Heart left ventricle (tissue), 13 donors: Measurements from ENCODE around the gene PCP2.

Experiments
- POLR2A ChIP-seq, 2 donors: fragments of 450-650 bp; IDR thresholded peaks; one replicate each; pipeline ENCODE4 v1.6.1; 2017; ENCODE audit warnings: antibody characterized with exemption in 2 of 2, mild to moderate bottlenecking in 2 of 2, moderate library complexity in 2 of 2
- TF ChIP-seq, protein P1 (sequence below), 12 donors: fragments of 200-600 bp; sonication (generic) in 4 of 12; IDR thresholded peaks; one replicate each; pipeline versions ENCODE4 v1.5.0 to v1.8.0; 2018 to 2022; ENCODE audit warnings: antibody characterized with exemption in 12 of 12, mild to moderate bottlenecking in 5 of 12
- donor health status: ischemic (EF 13 %, LVEDD 7.1; RV severe dilation, severe dysfunction).
- donor health status: DM: no; HTN: yes; CAD: no.
- donor health status: DM: no; HTN: no; CAD: no.
- donor health status: ischemic (EF 25% LVEDD 6.9; RV normal size, moderate dysfunction).
- donor health status: ischemic (EF 25% LVEDD 5.7; RV mildly dilated, moderate dysfunction).
- donor health status: ischemic (EF 35%, LVEDD 5.7; RV mildly dilated, moderate dysfunction).
- donor health status: nonischemic (EF 11% LVEDD 7.7; RV severe dilation, severe dysfunction).
- donor health status: DM: yes; HTN: yes; CAD: no.
- donor health status: PGD.
- donor health status: ischemic (EF 29% LVEDD 5.4; RV normal size, mild dysfunction).
- donor health status: nonischemic (EF 23%, LVEDD 6.1; RV moderate dilation, normal function).

DNA sequence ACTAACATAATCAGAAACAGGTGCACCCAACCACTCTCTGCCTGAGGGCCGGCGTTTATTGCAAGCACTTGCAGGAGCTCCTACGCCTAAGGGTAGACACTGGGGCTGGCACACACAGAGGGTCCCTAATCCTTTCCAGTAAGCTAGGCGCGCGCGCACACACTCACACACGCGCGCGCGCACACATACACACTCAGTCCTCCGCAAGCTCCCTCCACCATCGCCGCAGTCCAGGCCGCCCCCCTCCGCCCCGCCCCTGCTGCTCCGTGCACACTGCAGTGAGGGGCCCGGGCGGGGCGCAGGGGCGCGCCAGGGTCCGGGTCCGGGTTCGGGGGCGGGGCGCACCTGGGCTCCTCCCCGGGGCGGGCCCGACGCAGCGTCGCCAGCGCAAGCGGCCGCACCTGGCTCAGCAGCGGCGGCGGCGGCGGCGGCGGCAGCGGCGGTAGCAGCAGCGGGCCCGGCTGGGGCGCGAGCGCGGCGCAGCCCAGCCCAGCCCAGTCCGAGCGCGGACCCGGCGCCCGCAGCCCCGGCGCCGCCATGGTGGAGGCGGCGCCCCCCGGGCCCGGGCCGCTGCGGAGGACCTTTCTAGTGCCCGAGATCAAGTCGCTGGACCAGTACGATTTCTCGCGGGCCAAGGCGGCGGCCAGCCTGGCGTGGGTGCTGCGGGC lies 37.9 kb downstream of the PCP2 start, which contains the start of gene CAMSAP3:
- TF ChIP-seq, protein P1, sequence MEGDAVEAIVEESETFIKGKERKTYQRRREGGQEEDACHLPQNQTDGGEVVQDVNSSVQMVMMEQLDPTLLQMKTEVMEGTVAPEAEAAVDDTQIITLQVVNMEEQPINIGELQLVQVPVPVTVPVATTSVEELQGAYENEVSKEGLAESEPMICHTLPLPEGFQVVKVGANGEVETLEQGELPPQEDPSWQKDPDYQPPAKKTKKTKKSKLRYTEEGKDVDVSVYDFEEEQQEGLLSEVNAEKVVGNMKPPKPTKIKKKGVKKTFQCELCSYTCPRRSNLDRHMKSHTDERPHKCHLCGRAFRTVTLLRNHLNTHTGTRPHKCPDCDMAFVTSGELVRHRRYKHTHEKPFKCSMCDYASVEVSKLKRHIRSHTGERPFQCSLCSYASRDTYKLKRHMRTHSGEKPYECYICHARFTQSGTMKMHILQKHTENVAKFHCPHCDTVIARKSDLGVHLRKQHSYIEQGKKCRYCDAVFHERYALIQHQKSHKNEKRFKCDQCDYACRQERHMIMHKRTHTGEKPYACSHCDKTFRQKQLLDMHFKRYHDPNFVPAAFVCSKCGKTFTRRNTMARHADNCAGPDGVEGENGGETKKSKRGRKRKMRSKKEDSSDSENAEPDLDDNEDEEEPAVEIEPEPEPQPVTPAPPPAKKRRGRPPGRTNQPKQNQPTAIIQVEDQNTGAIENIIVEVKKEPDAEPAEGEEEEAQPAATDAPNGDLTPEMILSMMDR (IDR thresholded peaks at IDR 0.05): no peak
- no peak for TF ChIP-seq POLR2A (IDR thresholded peaks at IDR 0.05)
